ENCODE data around the gene SLC35B1.
A peak's percentile ranks its signal among the peaks of the same experiment; 100 is the strongest.
"Not testable (repeated sequence)": the region's sequence is repeated elsewhere in the genome, so short reads cannot be mapped to it uniquely, and the experiment has no call there.

SLC35B1 gene

DNA sequence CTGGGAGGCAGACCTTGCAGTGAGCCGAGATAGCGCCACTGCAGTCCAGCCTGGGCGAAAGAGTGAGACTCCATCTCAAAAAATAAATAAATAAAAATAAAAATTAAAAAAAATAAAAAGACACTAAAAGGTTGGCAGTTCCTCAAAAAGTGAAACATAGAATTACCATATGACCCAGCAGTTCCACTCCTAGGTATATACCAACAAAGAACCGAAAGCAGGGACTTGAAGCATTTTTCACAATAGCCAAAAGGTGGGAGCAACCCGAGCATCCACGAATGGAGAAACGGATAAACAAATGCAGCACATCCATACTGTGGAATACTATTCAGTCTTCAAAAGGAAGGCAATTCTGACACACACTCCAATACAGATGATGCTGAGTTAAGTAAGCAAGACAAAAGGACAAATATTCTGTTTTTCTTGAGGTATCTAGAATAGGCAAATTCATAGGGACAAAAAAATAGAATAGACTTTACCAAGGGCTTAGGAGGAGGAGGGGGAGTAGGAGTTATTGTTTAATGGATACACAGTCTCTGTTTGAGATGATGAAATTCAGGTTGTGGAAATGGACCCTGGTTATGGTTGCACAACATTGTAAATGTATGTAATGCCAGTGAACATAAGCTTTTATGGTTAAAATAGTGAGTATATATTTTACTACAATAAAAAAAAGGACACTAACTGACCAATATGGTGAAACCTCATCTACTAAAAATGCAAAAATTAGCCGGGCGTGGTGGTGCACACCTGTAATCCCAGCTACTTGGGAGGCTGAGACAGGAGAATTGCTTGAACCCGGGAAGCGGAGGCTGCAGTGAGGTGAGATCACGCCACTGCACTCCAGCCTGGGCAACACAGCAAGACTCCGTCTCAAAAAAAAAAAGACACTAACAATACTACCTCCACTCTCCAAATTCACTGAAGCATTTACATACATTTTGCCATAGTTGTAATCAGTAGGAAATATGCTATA, 27.0 kb upstream of the SLC35B1 start:
- DNase-seq (ENCODE audit: low read depth in 2 of 2) = no peak

DNA sequence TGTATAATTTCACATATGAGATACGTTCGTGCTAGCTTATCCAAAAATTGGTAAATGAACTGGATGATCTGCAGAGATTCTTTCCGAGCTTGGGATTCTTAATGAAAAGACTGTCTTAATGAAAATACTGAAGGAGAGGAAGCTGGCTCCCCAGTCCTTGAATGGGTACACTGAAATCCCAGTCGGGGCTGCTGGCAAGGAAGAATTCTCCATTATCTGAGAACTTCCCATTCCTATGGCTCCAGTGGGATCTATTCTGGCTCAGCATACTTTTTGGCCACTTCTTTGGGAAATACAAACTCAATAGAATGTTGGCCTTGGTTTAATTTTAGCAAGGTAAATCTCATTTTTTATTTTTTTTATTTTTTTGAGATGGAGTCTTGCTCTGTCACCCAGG, 23.7 kb upstream of the SLC35B1 start:
- DNase-seq (ENCODE audit: low read depth in 2 of 2) = no peak

DNA sequence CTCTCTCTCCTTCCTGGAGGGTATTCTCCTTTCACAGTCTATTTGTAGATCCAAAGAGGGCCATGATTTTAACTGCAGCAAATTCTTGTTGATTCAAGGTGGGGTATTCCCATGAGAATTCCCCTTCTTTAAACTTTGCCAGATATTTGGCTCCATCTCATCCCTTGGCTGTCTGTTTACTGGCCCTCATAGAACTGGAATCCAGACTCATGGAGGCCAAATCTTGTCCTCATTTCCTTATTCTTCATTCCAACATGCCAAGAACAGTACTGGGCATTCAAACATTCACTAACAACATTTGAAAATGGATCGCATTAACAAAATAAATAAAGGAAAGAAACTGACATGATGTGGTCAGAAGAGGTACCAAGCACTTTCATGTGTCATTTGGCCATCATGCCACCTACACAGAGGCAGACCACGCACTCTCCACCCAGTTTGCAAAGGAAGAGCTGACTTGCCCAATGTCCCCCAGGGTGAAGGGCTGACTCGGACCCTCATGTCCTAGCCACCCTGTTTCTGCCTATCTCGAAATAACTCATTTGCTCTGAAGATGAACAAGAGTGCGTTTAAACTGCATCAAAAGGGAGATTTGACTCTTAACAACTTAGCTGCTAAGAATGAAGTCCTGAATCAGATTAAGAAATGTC, 23.1 kb upstream of the SLC35B1 start:
- no peak for DNase-seq (ENCODE audit: low read depth in 2 of 2)

DNA sequence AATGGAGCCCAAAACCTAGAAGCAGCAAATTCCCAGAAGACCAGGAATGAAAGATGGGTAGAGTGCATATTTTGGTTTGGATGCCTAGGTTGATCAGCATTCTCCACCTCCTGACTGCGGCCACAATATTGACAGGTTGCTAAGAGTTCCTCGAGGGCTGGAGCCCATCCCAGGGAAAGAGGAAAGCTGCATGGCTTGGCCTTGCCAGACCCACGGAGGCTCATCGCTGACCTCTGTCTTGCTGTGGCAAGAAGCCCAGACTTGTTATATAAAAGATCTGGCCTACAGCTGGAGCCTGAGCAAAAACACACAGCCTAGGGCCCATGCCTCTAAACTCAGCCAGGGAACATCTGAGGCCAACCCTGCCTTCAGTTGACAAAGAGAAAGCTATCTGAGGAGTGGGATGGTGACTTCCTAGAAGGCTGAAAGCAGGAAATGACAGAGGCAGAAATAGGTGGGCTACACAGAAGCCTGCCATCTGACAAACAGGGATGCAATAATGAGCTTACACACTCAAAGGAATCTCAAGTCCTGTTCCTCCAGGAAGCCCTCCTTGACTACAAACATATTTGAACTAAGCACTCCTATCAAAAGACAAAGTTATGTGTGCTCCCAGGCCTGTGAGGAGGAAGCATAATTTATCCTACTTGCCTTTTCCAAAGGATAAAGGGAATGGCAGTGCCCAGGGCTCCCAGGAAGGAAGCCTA, 22.5 kb upstream of the SLC35B1 start:
- no peak for DNase-seq (ENCODE audit: low read depth in 2 of 2)

DNA sequence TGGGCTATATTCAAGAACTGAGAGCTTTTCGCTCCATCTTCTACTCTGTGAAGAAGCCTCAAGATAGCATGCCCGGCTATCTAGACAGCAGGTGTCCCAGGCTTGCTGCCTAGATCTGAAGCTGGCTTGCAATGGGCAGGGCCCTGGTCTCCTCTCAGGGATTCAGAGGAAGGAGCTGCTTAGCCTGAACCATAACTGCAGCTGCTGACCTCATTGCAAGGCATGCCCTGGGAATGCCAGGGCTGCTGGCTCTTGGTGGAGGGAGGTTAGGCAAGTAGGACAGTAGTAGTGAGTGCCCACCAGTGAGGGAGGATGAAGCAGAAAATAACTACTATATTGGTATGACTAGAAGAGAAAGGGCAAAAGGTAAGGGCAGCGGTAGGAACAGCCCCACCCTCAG, 21.3 kb upstream of the SLC35B1 start:
- DNase-seq (ENCODE audit: low read depth in 2 of 2) = no peak

DNA sequence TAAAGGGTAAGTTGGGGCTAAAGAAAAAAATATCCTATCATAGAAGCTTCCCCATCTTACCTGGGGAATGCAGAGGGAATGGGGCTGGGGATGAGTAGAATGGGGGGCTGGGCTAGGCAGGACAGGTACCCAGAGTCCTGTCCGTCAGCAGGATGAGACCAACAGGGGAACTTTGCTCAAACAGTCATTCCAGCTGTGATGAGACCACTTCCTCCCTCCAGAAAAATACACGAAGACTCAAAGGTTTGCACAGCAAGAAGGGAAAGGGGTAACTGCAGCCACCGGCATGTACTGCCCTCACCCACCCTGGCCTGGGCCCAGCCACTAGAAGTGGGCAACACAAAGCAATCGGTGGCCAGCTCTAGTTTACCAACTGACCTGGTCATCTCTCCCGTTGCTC, 20.7 kb upstream of the SLC35B1 start:
- DNase-seq (ENCODE audit: low read depth in 2 of 2) = no peak

DNA sequence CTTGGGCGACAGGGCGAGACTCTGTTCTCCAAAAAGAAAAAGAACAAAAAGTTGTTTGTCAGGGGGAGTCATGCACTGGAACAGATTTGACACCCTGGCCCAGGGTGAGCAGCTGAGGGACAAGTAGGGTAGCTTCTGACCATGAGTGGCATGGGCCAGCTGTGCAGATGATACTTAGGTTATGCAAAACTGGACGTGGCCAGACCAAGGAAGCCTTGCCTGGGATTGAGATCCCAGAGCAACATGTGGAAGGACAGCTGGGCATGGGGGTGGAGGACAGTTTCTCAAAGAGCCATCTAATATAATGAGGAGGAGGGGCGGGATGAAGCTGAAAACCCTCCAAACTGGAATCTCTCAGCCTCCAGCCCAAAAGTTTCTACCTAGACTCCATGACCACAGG, 19.6 kb upstream of the SLC35B1 start:
- DNase-seq (ENCODE audit: low read depth in 2 of 2) = no peak

DNA sequence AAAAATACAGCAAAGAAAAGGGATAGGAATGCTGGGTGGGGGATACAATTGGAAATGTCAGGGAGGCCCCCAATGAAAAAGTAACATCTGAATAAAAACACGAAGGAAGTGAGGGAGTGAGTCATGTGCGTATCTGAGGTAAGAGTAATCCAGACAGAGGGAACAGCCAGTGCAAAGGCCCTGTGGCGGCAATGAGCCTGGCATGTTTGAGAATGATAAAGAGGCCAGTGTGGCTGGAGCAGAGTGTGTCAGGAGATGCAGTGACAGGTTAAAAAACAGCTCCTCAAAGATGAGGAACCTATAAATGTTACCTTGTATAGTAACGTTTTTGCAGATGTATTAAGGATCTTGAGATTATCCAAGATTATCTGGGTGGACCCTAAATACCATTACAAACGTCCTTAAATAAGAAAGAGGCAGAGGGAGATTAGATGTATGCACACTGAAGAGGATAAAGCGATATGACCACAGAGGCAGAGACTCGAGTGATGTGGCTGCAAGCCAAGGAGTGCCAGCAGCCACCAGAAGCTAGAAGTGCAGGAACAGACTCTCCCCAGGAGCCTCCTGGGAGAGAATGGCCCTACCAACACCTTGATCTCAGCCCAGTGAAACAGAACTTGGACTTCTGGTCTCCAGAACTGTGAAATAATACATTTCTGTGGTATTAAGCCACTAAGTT, 17.8 kb upstream of the SLC35B1 start:
- no peak for DNase-seq (ENCODE audit: low read depth in 2 of 2)

DNA sequence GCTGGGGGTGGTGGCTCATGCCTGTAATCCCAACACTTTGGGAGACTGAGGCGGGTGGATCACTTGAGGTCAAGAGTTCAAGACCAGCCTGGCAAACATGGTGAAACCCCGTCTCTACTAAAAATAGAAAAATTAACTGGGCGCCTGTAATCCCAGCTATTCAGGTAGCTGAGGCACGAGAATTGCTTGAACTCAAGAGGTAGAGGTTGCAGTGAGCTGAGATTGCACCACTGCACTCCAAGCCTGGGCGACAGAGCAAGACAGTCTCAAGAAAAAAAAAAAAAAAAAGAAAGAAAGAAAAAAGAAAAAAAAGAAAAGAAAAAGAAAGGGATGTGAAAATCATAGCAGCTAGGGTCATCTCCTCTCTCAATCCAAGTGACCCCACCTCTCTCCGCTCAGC, 16.8 kb upstream of the SLC35B1 start:
- not testable (repeated sequence) for DNase-seq (ENCODE audit: low read depth in 2 of 2)

DNA sequence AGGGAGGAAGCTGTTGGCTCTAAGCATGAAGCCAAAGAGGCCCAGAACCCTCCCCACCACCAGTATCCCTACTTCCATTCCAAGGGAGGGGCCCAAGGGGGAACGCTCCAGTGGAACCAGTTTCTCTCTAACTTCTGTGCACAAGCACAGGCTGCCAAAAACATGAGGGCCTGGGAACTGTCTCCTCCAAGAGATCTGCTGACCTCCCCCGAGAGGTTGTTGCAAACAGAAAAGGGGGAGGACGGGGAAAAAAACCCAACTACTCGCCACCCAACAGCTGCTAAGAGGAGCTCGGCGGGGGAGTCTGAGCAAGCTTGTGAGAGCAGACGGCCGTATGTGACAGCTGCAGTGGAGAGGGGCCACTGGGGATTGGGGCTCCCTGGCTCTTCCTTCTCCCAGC, 15.7 kb upstream of the SLC35B1 start:
- DNase-seq (ENCODE audit: low read depth in 2 of 2) = no peak

DNA sequence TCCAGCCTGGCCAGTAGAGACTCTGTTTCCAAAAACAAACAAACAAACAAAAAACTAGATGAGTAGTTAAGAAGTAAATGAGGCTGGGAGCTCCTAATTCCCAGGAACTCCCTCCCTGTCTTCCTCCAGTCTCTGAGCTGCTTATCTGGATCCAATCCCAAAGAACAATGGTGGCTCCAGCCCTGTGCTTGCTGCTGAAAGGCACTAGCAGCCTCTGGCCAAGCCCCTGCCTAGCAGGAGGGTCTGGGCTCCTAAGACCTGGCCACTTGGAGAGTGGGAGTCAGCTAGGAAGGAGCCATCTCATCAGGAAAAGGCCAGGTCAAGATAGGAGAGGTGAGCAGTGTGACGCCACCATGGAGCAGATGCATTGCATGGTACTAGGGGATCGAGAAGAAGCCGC, 14.3 kb upstream of the SLC35B1 start:
- DNase-seq (ENCODE audit: low read depth in 2 of 2) = no peak

DNA sequence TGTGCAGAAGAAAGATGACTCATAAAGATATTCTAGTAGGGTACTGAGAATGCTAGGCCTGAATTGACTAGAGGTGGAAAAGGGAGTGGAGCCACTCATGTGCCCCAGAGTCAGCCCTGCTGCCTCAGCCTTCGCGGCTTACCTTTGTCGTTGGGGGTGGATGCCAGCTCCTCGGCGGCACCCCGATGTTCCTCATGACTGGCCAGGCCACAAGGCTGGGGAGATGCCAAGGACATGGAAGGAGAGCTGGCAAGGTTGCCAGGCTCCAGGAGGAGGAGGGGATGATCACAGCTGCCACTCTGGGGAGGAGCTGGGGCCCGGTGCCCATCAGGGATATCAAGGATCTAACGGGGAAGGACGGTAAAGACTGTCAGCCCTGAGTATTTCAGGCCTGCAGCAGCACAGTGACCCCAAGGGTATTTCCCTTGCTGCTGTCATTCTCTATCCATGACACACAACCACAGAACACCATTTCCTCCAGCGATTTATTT, 9.7 kb upstream of the SLC35B1 start:
- DNase-seq (ENCODE audit: low read depth in 2 of 2) = no peak

DNA sequence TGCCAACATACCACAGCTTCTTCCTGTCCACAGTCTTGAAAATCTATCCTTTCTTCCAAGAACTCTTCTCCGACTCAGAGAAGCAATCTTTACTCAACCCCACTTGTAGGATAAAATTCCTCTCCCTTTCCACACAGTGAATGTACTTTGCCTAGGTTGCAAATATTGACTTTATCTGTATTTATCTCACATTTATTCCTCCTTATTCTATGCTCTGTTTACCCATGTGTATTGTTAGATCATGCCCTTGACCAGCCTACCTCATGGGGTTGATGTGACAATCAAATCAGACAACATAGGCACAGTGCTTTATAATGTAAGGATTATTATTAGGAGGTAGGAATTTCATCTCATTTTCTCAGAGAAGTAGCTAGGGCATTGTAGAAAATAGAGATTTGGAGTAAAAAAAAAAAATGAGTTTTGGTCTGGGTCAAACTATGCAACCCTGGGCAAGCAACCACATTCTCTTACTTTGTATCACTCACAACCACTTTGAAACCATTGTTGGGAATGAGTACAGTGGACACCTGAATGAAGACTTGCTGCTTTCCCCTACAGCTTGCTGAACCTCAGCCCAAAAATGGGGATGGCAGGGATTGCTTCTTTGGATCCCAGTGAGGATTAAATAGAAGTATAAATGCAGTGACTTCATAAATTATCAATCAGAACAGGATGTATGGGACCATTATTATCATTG, 9.1 kb upstream of the SLC35B1 start:
- DNase-seq (ENCODE audit: low read depth in 2 of 2) = no peak

DNA sequence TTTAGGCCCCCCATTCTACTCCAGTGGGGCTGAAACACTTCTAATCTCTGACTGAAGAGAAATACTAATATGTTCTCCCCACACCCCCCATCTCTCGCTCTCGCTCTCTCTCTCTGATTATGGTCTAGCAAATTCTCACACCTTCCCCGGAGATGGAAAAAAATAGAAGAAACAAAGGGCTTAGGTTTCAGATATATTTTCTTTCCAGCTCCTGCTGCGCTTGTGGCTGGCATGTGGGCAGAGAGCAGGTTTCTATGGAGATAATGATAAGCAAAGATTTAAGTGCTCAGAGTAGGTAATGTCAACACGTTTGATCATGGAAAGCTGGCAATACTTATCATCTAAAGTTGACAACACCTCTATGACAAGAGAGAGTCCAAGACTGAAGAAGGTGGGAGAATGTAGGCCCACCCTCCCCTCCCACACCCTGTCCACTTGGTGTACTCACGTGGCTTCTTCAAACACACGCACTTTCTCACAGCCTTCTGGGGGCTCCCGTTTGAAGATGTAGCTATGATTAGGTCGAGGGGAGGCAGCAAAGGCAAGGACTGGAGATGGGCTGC, 8.0 kb upstream of the SLC35B1 start:
- peak in 1 of 2 donors; percentile 37 for DNase-seq (ENCODE audit: low read depth in 2 of 2)

DNA sequence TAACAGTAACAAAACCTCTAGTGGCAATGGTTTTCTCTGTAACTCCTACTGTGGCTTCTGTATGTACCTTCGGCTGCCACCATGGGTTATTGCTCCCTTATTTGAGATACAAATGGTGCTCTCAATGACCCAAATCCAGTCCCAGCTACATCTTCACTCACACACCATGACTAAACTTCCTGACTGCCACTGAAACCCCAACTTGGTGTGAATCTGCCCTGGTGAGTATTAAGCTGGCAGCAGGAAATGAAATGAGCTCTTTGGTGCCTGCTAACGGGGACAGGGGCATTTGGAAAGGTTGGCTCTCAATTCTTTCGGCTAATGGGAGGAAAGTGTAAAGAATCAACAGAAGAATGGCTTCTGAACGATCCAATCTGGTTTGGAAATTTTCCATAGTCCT, 7.5 kb upstream of the SLC35B1 start:
- DNase-seq (ENCODE audit: low read depth in 2 of 2) = no peak

DNA sequence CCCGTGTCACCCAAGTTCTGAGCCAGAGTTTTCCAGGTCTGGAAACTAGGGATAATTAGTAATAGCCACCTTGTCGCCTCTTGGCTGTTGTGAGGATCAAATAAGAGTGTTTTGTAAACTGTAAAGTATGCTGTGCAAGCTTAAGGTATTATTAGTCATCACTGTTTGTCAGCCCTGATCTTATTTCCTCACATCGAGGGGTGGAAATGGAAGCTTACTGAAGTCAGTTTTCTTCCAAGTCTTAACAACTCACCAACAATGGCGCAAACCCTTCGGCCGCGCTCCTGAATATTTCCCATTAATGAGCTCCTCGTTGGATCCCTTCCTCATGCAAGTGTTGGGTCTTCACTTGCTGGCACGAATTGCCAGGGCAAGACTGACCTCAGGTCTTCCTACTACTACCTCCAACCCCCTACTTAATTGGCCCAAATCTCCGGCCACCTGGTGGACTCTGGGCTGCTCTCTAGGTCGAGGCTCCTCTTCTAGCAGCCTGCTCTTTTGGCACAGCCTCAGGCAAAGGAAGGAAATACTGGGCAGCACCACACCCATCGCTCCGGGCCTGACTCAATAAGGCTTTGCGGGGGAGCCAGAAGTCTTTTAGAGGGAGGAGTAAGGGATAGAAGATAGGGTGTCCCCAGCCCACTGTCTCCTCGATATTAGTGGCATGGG, 885 bp upstream of the SLC35B1 start:
- DNase-seq (ENCODE audit: low read depth in 2 of 2) = no peak

DNA sequence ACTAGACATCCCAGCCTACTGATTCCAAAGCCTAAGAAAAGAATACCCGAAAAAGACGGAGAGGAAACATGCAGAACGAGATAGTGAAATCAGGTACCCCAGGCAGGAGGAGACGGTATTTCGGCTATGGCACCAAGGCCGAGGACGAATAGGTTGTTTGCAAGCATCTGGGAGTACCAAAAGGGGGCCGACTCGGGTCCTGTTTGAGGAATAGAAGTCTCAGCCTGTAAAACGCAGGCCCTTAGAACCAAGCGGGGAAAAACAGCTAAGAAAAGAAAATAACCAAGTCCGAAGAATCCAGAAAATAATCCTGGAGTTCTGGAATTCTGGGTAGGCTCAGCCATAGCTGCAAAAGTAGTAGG, 537 bp downstream of the SLC35B1 start:
- no peak for DNase-seq (ENCODE audit: low read depth in 2 of 2)

DNA sequence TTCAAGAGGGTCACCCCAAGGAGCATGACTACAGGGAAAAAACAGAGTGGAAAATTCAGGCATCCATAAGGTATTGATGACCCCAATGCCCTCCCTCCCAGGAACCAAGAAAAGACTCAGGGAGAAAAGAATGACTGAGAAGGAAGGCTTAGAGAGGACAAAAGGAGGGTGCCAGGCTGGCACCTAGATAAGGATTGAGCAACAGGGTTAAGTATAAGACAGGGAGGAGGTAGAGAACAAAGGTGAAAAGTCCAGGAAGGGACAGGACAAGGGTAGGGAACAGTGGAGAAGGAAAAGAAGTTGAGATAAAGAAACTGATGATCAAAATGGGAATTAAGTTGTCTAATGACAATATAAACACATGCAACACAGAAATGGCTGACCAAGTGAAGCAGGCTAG, 2.5 kb downstream of the SLC35B1 start:
- DNase-seq (ENCODE audit: low read depth in 2 of 2) = no peak

DNA sequence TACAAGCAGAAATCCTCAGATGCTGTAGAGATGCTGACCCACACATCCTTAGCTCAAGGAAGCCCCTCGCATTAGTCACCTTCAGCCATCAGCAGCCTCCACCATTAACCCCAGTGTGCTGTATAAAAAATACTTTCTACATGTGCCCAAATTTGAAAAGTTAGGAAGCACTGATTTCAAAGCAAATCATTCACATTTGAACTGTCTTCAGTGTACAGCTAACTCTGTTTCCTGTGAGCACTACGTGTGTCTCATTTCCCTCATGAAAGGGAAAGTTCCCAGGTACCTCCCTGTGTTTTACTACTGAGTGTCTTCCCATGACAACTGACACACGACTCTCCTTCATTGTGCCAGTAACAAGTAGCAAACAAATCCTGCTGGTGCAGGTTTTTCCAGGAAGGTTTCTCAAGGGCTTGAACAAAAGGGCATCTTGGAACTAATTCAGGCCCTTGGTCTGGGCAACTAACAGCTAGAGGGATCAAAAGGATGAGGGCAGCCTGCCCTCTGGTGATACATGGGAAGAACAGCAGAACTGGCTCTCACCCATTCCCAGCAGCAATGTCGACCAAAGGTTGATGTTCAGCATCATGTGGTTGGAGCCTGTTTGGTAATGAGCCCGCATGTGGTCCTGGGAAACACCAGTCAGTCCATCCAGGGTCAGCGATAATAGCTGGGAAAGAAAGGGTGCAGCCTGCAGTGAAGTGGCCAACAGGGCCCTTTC, 4.0 kb downstream of the SLC35B1 start:
- no peak for DNase-seq (ENCODE audit: low read depth in 2 of 2)

DNA sequence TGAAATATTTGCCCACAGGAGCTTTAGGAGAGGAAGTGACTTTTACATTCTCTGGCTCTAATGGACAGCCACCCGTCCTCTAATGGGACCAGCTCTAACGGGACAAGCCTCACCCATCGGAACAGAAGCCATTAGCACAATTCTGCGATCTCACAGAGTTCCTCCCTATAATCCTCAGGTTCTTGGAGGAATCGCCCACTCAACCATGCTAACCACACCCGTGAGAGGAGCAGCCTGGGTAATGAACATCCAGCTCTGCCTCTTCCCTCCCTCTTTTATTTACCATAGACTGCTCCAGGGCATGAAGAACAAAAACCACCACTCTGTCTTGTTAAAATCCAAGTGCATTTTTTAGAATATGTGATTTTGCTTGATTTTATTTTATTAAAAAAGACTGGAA, 6.8 kb downstream of the SLC35B1 start:
- no peak for DNase-seq (ENCODE audit: low read depth in 2 of 2)
